HG03135 (cell line): ENCODE measurements around the gene SLC6A13.
"Not testable (repeated sequence)": the region's sequence is repeated elsewhere in the genome, so short reads cannot be mapped to it uniquely, and the experiment has no call there.

ENCODE experiments used
- ATAC-seq: cut with Tn5 transposase; IDR thresholded peaks from one replicate; pipeline ENCODE4 v1.9.1; 2021; ENCODE audit warnings: mild to moderate bottlenecking, moderate library complexity; ENCODE audit not compliant: unreplicated experiment

The SLC6A13 gene

DNA sequence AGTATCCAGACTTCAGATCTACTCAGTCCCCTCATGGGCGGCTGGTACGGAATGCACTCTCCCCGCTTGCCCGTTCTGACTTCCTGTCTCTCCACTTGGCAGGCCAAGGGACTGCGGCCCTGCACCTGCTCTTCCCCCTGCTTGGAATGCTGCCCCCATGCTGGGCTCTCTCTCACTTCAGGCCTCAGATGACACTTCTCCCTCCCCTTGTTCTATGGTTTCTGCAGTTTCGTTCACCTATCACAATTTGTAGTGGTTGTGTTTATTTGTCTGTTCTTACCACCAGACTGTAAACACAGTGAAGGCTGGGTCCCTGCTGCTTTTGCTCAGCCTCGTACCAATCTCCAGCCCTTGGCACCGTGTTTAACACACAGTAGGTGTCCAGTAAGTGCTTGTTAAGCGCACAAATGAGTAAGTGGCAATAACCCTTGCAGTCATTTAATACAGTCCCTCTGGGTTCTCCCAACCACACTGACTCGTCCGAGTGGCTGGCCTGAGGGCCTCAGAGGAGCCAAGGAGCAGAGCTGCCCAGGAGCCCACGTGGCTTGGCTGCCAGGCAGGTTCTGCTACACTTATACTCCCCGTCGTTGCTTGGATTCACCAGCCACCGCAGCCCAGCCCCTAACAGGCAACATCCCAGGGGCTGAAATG lies 60.4 kb downstream of the SLC6A13 start:
- ATAC-seq, result no peak

DNA sequence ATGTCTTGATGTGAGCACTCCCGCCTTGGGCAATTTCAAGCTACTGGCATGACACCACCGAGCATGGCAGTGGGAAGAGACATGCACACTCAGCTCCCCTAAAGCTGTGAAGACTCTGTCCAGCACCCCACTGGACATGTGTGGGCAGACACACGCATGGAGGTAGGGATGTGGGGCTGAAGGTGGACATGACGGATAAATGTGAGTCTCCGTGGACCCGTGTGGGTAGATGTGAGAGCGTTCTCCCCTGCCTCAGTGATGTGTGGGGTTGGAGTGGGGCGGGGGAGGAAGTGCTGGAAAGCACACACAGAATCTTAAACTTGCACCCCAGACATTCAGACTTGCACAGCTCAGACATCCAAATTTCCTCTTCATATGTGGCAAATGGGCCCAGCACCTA lies 61.3 kb downstream of the SLC6A13 start:
- no peak for ATAC-seq

DNA sequence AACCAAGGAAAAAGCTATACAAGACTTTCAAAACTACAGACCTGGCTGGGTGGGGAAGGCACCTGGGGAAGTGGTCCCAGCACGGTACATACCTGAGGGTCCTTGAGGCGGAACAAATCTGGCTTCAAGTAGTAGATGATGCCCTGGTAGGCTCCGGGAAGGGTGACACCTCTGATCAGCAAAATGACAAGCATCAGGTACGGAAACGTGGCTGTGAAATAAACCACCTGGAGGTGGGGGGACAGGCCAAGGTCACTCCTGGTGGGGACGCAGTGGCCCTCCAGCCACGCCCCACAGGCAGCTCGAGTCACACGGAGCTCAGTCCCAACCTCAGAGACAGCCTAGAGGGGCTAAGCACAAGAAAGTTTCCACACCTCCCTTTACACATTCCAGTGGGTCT lies 63.9 kb downstream of the SLC6A13 start:
- ATAC-seq, result no peak

DNA sequence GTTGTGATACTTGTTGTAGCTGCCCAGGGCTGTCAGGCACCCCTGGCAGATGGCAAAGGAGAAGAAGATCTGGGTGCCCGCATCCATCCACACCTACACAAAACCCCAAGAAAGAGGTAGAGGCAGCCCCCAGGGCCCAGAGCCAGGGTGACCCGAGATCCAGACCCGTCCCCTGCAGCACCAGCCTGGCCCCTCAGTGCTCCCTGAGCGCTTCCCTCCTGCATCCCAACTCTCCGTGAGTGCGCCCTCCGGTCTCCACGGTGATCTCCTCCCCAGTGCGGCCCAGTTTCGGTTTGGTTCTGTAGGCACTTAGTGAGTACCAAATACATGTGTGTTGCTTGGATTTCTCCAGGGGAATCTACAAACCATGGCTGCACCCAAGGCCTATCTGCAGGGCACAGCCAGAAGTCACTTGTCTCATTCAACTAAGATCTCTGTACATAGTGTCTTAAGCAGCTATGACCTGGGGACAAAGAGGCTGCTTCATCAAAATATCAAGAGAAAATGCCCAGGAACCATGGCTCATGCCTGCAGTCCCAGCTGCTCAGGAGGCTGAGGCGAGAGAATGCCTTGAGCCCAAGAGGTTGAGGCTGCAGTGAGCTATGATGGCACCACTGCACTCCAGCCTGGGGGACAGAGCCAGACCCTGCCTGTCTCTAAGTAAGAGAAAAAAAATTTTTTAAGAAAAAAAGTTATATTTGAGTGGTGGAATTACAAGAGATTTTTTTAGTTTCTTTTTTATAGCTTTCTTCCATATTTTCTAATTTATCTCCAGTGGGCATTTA lies 64.5 kb downstream of the SLC6A13 start:
- ATAC-seq, result no peak

DNA sequence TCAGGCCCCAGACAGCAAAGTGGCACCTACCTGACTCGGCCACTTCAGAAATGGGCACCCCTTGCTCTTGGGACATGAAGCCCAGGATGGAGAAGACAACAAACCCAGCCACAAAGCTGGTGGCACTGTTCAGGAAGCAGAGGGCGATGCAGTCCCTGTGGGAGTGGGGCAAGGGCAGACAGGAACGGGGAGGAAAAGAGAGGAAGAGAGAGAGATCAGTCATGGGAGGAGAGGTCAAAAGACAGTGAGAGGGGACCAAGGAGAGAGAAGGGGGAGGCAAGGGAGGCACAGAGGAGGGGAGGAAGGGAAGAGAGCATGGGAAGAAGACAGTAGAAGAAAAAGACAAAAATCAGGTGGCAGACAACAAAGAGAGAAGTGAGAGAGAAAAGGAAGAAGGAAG lies 65.3 kb downstream of the SLC6A13 start:
- no peak for ATAC-seq

DNA sequence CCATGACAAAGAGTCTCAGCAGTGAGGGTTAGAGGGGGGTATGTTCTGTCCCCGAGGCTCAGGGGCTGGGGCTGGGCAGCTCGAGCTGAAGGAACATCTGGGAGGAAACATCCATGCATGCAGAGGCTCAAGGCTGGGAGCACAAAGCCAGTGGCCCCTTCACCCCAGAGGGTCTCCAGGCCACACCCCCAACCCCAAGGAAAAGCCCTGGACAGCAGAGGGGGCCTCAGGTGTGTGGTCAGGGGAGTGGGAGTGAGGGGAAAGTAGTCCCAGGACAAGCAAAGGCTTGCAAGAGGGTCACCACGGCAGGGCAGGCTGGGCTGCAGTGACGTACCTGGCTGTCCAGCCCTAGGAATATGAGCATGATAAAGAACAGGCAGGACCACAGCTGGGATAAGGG lies 66.2 kb downstream of the SLC6A13 start:
- no peak for ATAC-seq

DNA sequence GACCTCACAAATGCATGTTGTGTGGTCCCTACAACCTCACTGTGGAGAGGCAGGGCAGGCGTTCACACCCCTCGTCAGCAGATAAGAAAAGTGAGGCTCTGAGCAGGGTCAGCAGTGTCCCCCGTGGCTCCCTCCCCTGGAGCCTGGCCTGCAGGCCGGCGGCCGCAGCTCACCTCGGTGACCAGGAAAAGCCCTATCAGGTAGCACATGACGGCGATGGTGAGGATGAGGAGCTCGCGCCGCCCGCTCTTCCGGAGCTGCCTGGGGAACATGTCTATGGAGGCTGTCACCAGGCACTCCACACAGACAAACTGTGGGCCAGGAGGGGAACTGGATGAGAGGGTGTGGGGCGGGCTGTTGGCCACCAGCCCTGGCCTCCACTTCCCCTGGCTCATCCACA lies 66.7 kb downstream of the SLC6A13 start:
- no peak for ATAC-seq

DNA sequence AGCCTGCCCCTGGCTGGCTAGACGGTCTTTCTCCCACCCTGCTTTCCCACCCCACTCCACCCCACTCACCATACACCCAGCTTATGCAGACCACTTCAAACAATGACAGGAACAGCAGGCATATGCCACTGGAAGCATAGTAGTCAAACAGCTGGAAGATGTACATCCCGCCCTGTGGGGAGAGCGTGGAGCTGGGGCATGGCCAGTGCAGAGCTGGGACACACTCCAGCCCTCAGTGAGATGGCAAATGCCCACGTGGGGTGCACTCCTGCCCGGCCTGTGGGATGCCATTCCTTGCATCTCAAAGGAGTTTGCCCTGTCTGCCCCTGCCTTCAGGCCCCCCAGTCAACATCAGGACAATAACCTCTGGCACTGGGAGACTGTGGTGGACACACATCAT lies 67.5 kb downstream of the SLC6A13 start:
- no peak for ATAC-seq

DNA sequence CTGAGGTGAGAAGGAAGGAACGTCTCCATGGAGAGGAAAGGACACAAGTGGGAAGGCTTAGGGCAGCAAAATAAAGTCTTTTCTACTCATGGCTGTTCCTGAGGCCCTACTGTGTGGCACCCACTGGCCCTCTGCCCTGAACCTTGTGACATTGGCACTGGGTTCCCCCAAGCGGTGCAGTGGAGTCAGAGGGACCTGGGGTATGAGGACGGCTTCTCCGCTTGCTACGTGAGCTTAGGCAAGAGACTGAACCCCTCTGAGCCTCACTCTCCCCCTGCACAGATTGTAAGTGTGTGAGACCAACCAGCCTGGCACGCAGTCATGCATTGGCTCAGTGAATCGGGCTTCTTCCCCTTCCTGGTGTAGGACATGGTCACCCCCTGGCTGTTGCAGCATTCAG lies 68.4 kb downstream of the SLC6A13 start:
- no peak for ATAC-seq

DNA sequence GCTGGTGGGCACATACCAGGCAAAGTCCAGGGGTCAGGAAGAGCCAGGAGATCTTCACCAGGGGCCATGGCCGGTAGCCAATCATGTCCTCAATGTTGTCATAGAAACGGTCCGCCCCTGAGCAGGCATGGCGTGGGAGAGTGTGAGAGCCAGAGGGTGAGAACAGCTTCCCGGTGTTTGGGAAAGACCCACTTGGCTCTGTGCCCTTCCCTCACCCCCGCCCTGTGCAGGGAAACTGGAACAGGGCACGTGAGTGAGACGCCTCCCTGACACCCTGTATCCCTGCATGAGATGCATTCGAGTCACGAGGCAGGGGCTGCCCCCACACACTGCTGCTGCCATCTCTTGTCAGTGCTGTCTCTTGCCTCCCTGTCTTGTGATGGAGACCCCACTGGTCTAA lies 69.4 kb downstream of the SLC6A13 start:
- no peak for ATAC-seq

DNA sequence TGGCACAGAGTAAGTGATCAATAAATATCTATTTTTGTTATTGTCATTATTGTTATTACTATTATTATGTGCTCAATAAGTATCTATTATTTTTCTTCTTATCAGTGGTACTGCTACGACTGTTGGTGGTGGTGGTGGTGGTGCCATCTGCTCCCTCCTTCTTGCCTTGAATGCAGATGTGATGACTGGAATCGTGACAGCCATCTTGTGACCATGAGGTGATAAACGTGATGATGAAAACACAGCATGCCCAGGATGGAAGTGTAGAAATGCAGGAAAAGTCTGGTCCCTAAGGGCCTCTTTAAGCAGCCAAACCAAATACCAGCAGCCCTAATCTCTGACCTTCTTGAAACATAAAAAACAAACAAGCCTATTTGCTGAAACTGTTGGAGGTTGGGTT lies 71.1 kb downstream of the SLC6A13 start:
- no peak for ATAC-seq

DNA sequence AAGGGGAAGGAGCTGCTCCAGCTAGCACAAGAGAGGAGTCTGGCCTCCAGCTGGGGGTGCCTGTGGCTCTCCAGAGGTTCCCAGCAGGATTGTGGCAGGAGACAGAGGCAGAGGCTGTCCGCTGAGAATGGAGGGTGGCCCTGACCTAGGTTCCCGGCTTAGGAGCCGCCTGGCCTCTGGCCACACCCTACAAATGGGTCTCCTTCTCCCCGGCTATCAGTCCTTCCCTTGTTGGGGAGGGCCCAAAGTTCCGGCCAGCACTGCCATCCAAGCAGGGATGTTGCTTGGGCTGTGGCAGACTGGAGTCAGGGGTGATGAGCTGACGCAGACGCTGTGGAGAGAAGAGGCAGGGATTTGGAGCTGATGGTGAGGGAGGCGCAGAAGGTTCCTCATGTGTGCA lies 71.8 kb downstream of the SLC6A13 start:
- no peak for ATAC-seq

DNA sequence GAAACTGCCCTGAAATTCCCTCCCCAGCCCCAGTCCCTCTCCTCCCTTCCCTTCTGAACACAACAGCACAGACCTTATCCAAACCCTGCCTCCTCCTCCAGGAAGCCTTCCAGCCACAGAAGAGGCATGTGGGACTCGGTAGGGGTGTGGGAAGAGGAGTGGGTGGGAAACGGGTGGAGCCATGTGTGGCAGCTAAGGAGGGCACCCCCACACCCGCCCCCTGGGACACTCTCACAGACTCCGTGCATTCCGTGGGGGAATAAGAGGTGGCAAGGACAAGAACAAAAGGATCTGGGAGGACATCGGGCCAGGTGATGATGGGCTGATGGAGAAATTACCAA lies 73.0 kb downstream of the SLC6A13 start:
- no peak for ATAC-seq

DNA sequence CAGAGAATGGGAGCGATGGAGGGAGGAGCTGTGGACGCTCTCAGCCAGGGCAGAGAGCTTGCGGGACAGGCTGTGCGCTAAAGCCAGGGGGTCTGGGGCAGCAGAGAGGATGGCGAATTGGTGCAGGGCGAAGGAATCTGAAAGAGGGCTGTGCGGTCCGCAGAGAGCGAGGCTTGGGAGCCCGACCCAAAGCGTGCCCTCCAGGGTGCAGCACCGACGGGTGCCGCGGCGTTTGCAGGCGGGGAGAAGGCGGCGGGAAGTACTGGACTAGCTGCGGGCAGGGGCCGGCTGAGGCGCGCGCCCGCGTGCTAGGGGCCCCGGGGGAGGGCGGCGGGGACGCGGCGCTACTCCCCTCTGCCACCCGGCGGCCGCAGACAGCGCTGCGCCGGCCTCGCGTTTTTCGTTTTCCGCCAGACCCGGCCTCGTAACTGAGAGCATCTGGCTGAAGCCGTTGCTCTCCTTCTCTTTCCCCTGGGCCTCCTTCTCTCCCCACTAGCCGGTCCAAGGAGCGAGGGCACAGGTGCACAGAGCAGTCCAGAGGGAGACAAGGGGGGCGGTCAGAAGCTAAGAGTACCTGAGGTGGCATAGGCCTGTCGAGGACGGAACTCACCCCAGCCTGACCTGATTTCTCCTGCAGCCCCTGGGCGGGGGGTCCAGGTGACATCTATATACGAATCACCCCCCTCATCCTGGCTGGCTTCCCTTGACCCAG lies 73.6 kb downstream of the SLC6A13 start:
- ATAC-seq, result no peak

DNA sequence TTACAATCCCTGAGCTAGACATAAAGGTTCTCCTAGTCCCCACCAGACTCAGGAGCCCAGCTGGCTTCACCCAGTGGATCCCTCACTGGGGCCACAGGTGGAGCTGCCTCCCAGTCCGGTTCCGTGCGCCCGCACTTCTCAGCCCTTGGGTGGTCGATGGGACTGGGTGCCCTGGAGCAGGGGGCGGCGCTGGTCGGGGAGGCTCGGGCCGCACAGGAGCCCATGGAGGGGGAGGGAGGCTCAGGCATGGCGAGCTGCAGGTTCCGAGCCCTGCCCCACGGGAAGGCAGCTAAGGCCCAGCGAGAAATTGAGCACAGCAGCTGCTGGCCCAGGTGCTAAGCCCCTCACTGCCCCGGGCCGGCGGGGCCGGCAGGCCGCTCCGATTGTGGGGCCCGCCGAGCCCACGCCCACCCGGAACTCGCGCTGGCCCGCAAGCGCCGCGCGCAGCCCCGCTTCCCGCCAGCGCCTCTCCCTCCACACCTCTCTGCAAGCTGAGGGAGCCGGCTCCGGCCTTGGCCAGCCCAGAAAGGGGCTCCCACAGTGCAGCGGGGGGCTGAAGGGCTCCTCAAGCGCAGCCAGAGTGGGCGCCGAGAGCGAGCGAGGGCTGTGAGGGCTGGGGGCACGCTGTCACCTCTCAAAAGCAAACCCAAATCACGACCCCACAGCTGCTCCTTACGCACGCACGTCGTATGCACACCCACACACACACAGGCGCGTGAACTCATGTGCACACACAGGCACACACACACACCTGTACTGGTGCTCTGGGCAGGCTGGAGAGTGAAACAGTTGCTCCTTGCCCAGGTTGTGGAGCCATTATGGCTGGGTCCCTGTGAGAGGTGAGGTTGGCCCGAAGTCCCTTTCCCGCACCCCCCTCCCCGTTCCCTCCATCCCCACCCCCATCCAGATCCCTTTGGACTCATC lies 74.4 kb downstream of the SLC6A13 start:
- ATAC-seq, result not testable (repeated sequence)

DNA sequence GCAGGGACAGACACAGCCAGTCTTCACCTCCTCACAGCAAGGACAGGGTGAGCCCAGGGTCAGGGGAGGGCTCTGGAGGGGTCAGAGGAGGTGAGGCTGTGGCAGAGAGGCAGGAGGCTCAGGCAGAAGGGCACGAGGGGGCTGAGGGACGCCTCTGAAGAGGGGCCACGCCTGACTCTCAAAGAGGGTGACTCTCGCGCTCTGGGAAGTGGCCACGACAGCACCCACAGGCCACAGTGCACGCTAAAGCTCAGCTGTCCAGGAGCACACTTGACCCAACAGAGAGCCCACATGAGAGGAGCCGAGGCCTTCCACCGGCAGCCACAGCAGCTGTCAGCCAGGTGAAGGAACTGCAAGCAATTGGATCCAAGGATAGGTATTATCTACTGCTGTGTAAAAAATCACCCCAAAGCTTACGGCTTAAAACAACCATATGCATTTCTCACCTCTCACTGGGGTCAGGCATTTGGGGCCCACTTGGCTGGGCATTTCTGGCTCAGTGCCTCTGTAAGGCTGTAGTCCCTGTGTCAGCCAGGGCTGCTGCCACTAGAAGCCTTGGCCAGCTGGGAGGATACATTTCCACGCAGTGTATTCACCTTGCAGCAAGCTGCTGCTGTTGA lies 76.5 kb downstream of the SLC6A13 start:
- no peak for ATAC-seq

DNA sequence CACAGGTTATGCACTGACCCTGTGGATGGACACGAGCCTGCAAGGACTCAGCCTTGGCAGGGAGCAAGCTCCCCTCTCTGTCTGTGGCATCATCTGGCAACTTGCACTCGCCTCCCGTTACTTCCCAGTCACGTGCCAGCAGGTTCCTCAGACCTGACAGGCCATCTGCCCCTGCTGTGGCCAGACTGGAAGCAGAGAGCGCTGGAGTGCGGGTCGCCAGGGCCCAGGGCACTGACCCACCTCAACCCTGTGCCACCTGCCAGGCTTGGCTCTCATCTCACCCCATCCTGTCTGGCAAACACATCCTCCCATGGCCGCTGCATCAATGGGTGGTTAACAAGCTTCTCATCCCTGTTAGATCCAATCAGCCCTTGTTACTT lies 77.1 kb downstream of the SLC6A13 start:
- no peak for ATAC-seq

DNA sequence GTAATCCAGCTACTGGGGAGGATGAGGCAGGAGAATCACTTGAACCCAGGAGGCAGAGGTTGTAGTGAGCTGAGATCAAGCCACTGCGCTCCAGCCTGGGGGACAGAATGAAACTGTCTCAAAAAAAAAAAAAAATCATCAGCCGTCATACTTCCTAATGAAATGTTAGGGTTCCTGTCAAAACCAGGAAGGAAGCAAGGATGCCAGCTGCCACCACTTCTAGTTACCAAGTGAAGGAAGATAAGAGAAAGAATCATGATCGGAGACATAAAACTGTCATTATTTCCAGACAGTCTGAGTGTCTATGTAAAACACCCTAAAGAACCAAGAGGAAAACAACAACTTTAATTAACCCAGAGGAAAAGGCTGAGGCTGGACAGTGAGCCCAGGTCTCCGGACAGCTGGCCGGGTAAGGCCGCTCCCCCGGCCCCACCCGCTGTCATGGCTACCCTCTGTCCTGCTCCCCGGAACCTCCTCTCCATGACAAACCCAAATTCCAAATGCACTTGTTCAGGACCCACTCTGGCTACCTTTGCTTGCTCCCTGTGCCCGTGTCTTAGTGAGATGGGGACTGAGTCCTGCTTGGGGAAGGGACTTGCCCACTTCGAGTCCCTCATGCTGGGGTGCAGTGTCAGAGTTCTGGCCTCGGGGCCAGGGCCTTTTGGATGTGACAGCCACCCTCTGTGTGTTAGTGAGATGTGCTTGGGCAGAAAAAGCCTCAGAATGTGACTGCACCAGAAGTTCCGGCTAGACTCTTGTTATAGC lies 77.6 kb downstream of the SLC6A13 start:
- no peak for ATAC-seq

DNA sequence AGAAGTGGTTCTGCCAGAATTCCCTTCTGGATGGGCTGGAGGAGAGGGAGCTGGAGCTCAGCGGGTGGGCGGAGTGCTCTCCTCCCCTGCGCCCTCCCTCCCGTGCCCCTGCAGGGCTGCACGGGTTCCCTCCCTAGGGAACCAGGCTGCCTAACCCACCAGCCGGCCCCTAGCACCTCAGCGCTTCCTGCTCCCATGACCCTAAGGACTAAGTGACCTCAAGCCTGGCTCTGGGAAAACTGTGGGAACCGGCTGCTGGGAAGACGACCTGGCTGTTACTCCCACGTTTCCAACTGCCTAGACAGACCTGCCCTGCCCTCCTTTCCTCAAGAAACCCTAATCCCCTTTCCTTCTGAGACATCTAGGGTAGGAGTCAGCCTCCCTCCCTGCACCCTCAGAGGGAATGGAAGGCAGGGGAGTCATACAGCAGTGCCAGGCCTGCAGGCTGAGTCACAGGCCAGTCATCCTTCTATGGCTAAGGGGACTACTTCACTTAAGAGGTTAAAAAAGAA lies 80.2 kb downstream of the SLC6A13 start:
- no peak for ATAC-seq

DNA sequence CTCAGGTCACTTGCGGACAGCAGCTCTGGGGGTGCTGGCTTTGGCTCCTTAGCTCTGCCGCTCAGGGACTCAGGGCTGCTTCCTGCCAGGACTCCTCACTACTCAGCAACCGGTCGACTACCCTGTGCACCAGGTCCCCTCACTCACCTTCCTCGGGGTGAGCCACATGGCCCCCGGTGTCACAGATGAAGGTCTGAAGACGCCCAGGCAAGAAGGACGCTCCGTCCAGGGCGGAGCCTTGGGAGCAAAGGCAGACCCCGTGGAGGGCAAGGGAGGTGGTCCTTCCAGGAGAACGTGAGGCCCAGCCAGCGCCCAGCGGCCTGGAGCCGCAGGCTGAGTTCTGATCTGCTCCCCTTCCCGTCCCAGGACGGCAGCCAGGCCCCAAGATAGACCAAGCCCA lies 80.7 kb downstream of the SLC6A13 start:
- no peak for ATAC-seq
